Measurements from ENCODE around the gene TH.
"Not testable (repeated sequence)": the region's sequence is repeated elsewhere in the genome, so short reads cannot be mapped to it uniquely, and the experiment has no call there.

TH gene

GRCh38 chr11:2194877-2195755 is 23.5 kb upstream of the TH start:
- peak; percentile 49 for DNase-seq

- DNase-seq = not testable (repeated sequence)
Observed at GRCh38 chr11:2193888-2194595, 22.4 kb upstream of the TH start.

- DNase-seq = no peak
Observed at GRCh38 chr11:2193099-2193887, 21.7 kb upstream of the TH start.

GRCh38 chr11:2192435-2192834 is 20.8 kb upstream of the TH start:
- no peak for DNase-seq

GRCh38 chr11:2191883-2192282 is 20.3 kb upstream of the TH start:
- DNase-seq = no peak

GRCh38 chr11:2190657-2191471 is 19.2 kb upstream of the TH start:
- DNase-seq = no peak

- no peak for DNase-seq
Observed at GRCh38 chr11:2189938-2190656, 18.5 kb upstream of the TH start.

- DNase-seq = no peak
Observed at GRCh38 chr11:2188745-2189144, 17.1 kb upstream of the TH start.

- no peak for DNase-seq
Observed at GRCh38 chr11:2187280-2187707, 15.7 kb upstream of the TH start.

GRCh38 chr11:2186669-2187279 is 15.2 kb upstream of the TH start:
- peak; percentile 40 for DNase-seq

- no peak for DNase-seq
Observed at GRCh38 chr11:2185324-2186085, 13.9 kb upstream of the TH start.

GRCh38 chr11:2182692-2183474 is 11.3 kb upstream of the TH start:
- DNase-seq = no peak

GRCh38 chr11:2182075-2182474 is 10.5 kb upstream of the TH start:
- DNase-seq = no peak

GRCh38 chr11:2180789-2181370 is 9.3 kb upstream of the TH start:
- DNase-seq = no peak

- DNase-seq = no peak
Observed at GRCh38 chr11:2180347-2180746, 8.7 kb upstream of the TH start.

GRCh38 chr11:2179516-2179915 is 7.9 kb upstream of the TH start:
- DNase-seq = no peak

GRCh38 chr11:2178906-2179494 is 7.4 kb upstream of the TH start:
- no peak for DNase-seq

- DNase-seq = not testable (repeated sequence)
Observed at GRCh38 chr11:2178055-2178773, 6.6 kb upstream of the TH start.

Data from activated CD4-positive, alpha-beta T cell treated with anti-CD3 and anti-CD28 coated beads, Interleukin-2, amount 50 U/mL, for 1 hour (primary cell).